GM23248 (cell line): ENCODE results near the gene TM4SF1.

Experiments used
- EZH2 ChIP-seq: fragments of 200-600 bp; sonication (generic); IDR thresholded peaks from 2 replicates; pipeline ENCODE4 v1.6.1; 2018; ENCODE audit warnings: antibody characterized with exemption, mild to moderate bottlenecking; ENCODE audit not compliant: insufficient read depth, poor library complexity, severe bottlenecking
- EZH2phosphoT487 ChIP-seq: fragments of 200-600 bp; sonication (generic); IDR thresholded peaks from 2 replicates; pipeline ENCODE4 v1.6.1; 2018; ENCODE audit warnings: antibody characterized with exemption, moderate library complexity, mild to moderate bottlenecking, low read depth; ENCODE audit not compliant: insufficient read depth

- TF ChIP-seq EZH2, result no peak
- TF ChIP-seq EZH2phosphoT487, result no peak
Observed at GRCh38 chr3:149391960-149392359, 14.5 kb upstream of the TM4SF1 start.
